HPDE6-E6E7 (cell line): ENCODE results near the gene ZNF222.

ENCODE experiments used
- DNase-seq: peaks from one replicate; pipeline ENCODE4 v3.0.0; 2011; ENCODE audit warnings: missing footprints; ENCODE audit errors: extremely low spot score

Gene ZNF222

DNA sequence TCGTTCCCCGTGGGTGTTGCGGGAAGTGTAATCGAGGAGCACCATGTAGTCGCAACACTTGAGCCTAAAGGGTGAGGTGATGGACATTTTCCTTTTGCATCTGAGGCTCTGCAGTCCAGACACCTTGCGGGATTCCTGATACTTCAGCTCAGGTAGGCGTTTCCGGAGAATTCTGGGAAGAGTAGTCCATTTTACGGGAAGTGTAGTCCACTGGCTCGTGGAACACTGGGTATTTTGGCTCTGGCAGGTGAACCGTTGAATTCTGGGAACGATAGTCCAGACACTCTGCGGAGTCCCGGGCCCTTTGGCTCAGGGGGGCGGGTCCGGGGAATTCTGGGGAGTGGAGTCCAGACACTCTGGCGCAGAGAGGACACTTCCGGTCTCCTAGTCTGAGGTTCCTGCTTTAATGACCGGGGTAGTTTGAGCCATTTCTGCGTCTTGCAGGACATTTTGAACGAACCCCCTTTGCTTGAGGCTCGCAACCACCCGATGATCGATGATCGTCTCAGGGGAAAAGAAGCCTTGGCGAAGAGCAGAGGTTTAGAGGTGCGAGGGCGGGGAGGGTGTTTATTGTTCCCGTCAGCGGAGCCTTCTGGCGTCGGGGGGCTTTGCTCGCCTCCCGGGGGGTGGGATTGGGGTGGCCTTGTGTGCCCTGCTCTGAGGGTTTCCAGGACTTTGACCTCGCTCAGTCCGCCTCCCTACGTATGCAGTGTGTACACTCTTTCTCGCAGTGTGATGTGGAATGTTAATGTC is 26.6 kb downstream of the ZNF222 start, which contains the start of gene ZNF223:
ZNF223 (plus strand) TSS at position 387 of the 753 bp plus-strand sequence. CDS start 3,141 bp downstream, outside the sequence.
- DNase-seq, result peak; percentile 99

DNA sequence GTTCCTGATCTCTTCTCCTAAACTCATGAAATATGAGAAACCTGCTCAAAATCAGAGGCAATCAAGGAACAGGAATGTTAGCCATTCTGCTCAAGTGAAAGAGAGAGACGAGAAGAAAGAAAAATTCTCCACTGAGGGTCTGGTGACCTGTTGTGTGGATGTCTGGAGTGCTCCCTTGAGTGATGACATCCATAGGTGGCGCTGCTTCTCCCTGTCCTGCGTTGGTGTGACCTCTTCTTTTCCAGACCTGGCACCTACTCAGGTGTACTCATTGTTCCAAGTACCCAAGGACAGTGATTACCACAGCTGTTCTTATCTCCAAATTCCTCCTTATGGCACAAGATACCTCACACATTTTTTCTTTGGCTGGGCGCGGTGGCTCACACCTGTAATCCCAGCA is 30.7 kb downstream of the ZNF222 start:
- no peak for DNase-seq

DNA sequence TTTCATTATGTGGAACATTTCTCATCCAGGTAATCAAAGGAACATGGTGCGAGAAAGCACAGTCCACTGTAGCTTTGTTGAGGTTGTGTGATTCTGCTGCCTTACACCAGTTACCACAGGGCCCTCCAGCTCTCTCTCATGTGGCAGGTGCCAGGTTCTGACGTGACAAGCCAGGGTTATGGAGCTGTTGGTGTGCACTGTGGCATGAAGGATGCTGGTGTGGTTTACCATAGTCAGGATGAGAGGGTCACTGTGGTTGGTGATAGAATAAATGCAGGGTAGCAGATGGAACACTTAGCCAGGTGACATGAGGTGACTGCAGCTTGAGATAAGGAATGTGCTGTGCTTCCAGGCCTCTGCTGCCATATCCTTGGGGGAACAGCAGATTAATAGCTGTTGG is 34.0 kb downstream of the ZNF222 start:
- no peak for DNase-seq

DNA sequence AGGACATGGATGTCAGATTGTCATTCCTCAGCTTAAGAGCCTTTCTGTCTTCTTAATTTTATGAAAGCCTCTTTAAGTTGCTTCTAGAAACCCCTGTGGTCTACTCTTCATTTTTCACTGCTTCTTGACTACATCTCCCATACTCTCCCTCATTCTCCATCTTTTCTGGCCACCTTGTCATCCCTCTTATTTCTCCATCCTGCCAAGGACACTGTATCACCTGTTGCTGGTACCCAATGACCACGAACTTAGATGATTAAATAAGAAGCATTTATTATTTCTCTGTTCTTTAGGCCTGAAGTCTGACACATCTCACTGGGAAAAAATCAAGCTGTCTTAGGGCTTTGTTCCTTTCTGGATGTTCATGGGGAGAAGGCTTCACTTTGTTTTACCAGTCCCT is 35.9 kb downstream of the ZNF222 start:
- no peak for DNase-seq

DNA sequence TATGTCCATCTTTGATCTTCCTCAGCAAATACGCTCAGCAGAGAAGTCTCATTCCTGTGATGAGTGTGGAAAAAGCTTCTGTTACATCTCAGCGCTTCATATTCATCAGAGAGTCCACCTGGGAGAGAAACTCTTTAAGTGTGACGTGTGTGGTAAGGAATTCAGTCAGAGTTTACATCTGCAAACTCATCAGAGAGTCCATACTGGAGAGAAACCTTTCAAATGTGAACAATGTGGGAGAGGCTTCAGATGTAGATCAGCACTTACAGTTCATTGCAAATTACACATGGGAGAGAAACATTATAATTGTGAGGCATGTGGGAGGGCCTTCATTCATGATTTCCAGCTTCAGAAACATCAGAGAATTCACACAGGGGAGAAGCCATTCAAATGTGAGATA is 41.1 kb downstream of the ZNF222 start:
- no peak for DNase-seq

DNA sequence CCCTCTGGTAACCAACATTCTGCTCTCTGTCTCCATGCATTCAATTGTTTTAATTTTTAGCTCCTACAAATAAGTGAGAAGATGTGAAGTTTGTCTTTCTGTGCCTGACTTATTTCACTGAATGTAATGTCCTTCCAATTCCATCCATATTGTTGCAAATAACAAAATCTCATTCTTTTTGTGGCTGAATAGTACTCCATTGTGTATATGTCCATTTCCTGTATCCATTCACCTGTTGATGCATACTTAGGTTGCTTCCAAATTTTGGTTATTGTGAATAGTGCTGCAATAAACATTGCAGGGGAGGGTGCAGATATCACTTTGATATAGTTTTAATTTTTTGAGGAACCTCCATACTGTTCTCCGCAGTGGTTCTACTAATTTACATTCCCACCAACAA is 44.2 kb downstream of the ZNF222 start:
- no peak for DNase-seq

DNA sequence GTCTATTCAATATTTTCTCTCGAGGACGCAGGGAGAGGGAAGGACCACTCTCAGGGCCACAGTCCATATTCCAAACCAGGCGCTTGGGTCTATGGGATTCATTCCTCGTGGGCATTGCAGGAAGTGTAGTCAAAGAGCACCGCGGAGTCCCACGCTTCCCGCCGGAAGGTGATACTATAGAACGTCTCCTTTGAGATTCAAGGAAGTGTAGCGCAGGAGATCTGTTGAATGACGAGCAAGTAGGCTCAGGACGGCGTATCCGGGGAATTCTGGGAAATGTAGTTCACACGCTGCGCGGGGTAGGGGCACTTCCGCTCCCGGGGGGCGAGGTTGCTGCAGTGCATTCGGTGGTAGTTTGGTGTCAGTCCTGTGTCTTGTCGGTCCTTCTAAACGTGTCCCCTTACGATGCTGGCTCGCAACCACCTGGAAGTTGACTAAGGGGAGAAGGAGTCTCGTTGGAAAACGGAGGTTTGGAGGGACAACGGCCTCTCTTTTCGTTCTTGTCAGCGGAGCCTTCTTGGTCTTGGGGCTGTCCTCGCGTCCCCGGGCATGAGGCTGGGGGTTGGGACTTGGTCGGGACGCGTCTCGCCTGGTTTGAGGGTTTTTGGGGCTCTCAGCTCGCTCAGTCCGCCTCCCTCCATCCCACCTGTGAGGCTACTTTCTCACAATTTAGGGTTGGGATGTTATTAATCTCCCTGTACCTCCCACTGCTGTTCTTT is 46.8 kb downstream of the ZNF222 start, which contains the start of gene ZNF284:
ZNF284 (plus strand) TSS at position 336 of the 719 bp plus-strand sequence. CDS start 4,231 bp downstream, outside the sequence.
- peak; percentile 94 for DNase-seq

DNA sequence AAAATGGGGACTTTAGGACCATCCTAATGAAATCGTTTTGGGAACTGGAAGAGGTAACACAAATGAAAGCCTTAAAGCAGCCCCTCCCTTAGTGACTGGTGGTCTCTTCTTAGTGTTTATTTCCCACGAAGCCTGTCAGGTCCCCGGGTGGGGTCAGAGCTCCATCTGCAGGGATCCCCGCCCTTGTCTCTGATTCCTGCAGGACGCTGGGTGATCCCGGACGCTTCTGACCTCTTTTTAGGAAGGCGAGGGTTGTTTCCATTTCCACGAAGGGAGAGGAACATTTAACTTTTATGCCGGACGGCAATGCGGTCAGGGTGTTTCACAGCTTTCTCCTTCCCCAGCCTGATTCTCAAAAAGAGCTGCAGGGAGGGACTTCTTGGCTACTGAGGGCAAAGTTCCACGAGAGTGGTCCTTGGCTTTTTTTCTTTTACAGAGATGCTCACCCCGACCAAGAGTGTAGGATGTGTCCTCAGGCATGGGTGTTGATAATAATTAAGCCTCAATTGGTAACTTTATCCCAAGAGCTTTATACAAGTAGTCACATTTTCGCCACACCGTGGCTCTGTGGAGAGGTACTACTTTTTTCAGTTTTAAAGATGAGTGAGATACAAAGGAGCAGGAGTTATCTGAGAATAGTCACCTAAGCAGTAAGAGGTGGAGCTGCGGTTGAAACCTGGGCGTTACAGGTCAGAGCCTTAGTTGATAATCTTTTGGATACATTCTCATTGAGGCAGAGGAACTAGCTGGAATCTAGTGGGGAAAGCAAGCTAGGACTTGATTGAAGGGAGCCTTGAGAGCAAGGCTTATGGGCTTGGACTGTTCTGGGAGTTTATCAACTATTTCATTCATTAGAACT is 47.6 kb downstream of the ZNF222 start:
- no peak for DNase-seq

DNA sequence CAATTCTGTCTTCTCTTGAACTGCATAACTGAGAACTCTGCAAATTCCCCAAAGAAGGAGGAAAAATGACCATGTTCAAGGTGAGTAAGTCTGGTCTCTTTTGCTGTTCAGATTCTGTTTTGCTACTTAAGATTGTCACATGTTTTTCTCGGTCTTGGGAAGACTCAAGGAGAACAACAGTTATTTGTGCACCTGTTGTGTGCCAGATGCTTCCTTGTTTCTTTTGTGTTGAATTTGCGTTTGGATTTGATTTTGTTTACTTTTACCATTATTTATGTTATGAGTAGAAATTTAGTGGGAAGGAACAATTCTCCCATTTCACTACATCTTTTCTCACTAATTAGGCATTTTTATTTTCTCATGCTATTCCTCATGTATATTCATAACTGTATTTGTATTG is 51.1 kb downstream of the ZNF222 start:
- DNase-seq, result no peak
